T-helper 1 cell (primary cell): ENCODE measurements around the gene ATOSB.

Experiments
- DNase-seq, 5 donors: peaks; one replicate each; pipeline ENCODE4 v3.0.0-alpha.2; 2012 to 2020

ATOSB gene

GRCh38 chr9:35112257-35113020 is 3.2 kb downstream of the ATOSB start:
- no peak for DNase-seq

GRCh38 chr9:35111001-35111933 is 4.4 kb downstream of the ATOSB start:
- DNase-seq = peak; percentile 92 to 98 (median 95)

- no peak for DNase-seq
Observed at GRCh38 chr9:35110327-35110761, 5.3 kb downstream of the ATOSB start.

GRCh38 chr9:35108946-35109575 is 6.6 kb downstream of the ATOSB start:
- no peak for DNase-seq

- DNase-seq = no peak
Observed at GRCh38 chr9:35108461-35108860, 7.2 kb downstream of the ATOSB start.

- no peak for DNase-seq
Observed at GRCh38 chr9:35107297-35108290, 8.1 kb downstream of the ATOSB start.

- DNase-seq = no peak
Observed at GRCh38 chr9:35106343-35106730, 9.3 kb downstream of the ATOSB start.

GRCh38 chr9:35105571-35106342 is 9.9 kb downstream of the ATOSB start:
- DNase-seq = no peak

GRCh38 chr9:35105126-35105525 is 10.5 kb downstream of the ATOSB start:
- DNase-seq = no peak

- DNase-seq = no peak
Observed at GRCh38 chr9:35104586-35104985, 11.1 kb downstream of the ATOSB start.

GRCh38 chr9:35103660-35104191 is 11.9 kb downstream of the ATOSB start:
- no peak for DNase-seq

- DNase-seq = peak; percentile 80 to 93 (median 90)
Observed at GRCh38 chr9:35102769-35103659, 12.6 kb downstream of the ATOSB start, which contains the start of gene STOML2. Gene STOML2 (minus strand): TSS chr9:35103131. CDS start chr9:35103094, 37 bp downstream.

- DNase-seq = no peak
Observed at GRCh38 chr9:35102465-35102768, 13.2 kb downstream of the ATOSB start.

- no peak for DNase-seq
Observed at GRCh38 chr9:35097573-35097972, 18.1 kb downstream of the ATOSB start.

- DNase-seq = peak; percentile 80 to 92 (median 87)
Observed at GRCh38 chr9:35096035-35096849, 19.4 kb downstream of the ATOSB start, which contains the start of gene PIGO. Gene PIGO (minus strand): TSS chr9:35096591. CDS start chr9:35095565, 1,026 bp downstream.

- DNase-seq = no peak
Observed at GRCh38 chr9:35091536-35091935, 24.1 kb downstream of the ATOSB start.

- DNase-seq = no peak
Observed at GRCh38 chr9:35089434-35089833, 26.2 kb downstream of the ATOSB start.

- DNase-seq = no peak
Observed at GRCh38 chr9:35085078-35085477, 30.6 kb downstream of the ATOSB start.
